HCT116 (cell line): ENCODE results near the gene CXCR6.

Experiments used
- EZH2 ChIP-seq: fragments of 200-600 bp; sonication (generic); IDR thresholded peaks from 2 replicates; pipeline ENCODE4 v1.6.1; 2017; ENCODE audit warnings: antibody characterized with exemption, mixed run types
- EZH2phosphoT487 ChIP-seq: fragments of 200-600 bp; IDR thresholded peaks from 2 replicates; pipeline ENCODE4 v1.6.1; 2018; ENCODE audit warnings: antibody characterized with exemption, borderline replicate concordance
- TF ChIP-seq, protein P1 (sequence below): IDR thresholded peaks from 2 replicates; pipeline ENCODE4 v1.6.1; 2011; ENCODE audit warnings: mild to moderate bottlenecking, low read length, moderate library complexity; ENCODE audit not compliant: insufficient replicate concordance; ENCODE audit errors: extremely low read depth

DNA sequence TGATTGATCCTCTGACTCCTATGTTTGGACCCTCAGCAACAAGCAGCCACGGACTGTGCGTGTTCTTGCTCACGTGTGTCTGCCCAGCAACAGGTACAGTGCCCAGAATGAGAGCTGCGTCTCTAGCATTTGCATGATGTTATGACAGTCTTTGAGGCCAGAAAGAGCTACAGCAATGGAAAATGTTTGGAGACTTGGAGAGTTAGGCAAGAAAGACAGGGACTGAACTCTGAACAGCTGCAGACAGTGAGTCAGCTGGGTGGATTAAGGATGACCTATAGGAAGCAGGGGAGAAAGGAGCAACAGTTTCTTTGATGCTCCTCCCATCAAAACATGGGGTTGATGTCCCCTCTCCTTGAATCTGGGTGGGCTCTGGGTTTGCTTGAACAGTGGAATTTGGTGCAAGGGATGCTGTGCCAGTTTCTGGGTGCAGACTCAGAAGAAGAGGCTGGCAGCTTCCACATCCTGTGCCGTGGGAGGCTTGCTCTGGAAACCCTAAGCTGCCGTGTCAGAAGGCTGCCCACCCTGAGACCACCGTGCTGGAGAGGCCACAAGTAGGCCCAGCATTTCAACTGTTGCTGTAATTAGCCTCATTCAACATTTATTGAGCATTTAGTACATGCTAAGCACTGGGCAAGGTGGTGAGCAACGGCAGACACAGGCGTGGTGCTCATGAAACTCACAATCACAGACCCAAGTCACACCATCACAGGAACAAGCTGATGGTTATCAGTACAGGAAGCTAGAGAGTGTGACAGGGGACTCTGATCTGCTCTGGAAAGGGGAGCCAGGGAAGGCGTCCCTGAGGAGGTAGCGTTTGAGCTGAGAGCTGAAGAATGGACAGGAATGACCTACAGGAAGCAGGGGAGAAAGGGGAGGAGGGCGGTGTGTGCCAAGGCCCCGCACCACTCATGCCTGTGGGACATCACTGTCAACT lies 35.2 kb upstream of the CXCR6 start:
- TF ChIP-seq EZH2 (no peak), EZH2phosphoT487 (no peak)
- TF ChIP-seq, protein P1, sequence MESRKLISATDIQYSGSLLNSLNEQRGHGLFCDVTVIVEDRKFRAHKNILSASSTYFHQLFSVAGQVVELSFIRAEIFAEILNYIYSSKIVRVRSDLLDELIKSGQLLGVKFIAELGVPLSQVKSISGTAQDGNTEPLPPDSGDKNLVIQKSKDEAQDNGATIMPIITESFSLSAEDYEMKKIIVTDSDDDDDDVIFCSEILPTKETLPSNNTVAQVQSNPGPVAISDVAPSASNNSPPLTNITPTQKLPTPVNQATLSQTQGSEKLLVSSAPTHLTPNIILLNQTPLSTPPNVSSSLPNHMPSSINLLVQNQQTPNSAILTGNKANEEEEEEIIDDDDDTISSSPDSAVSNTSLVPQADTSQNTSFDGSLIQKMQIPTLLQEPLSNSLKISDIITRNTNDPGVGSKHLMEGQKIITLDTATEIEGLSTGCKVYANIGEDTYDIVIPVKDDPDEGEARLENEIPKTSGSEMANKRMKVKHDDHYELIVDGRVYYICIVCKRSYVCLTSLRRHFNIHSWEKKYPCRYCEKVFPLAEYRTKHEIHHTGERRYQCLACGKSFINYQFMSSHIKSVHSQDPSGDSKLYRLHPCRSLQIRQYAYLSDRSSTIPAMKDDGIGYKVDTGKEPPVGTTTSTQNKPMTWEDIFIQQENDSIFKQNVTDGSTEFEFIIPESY = no peak
